ENCODE results near the gene CRYBG1.
"Not testable (repeated sequence)": the region's sequence is repeated elsewhere in the genome, so short reads cannot be mapped to it uniquely, and the experiment has no call there.

CRYBG1 gene

DNA sequence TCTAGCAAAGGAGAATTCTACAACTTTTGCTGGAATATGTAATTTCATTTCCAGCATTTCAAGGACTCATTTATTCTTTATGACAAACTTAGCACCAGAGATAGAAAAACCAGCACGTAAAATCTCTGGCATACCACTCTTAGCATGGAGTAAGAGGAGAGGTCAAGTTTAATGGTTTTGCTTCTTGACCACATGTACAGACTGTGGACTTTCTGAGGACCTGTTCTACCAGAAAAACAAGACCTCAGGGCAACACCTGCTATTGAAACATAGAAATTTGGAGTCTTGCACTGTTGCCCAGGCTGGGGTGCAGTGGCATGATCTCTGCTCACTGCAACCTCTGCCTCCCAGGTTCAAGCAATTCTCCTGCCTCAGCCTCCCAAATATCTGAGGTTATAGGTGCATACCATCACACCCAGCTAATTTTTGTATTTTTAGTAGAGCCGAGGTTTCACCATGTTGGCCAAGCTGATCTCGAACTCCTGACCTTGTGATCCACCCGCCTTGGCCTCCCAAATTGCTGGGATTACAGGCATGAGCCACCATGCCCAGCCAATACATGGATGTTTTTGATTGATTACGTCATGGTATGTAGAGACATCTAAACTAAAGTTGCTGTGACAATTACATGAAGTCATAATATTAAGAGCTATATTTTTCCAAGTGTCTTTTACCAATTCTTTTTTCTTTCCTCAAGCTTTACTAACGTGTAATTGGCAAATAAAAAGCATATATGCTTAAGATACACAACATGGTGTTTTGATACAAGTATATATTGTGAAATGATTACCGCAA is 36.1 kb downstream of the CRYBG1 start:
- no peaks in the 10 kb centered on the region for H3K79me2 ChIP-seq (ENCODE audit: low read length)
- no peaks in the 10 kb centered on the region for H3K36me3 ChIP-seq (replicated peaks; ENCODE audit: insufficient read depth, low read length)
- no peak overlapping the region for H2AFZ ChIP-seq (ENCODE audit: low read length)
- no peak for DNase-seq
- H3K9me3 ChIP-seq (replicated peaks; ENCODE audit: insufficient read depth, low read length) = no peaks in the 10 kb centered on the region
- H3K4me1 ChIP-seq (ENCODE audit: low read length) = no peaks in the 10 kb centered on the region
- TF ChIP-seq, protein P1, sequence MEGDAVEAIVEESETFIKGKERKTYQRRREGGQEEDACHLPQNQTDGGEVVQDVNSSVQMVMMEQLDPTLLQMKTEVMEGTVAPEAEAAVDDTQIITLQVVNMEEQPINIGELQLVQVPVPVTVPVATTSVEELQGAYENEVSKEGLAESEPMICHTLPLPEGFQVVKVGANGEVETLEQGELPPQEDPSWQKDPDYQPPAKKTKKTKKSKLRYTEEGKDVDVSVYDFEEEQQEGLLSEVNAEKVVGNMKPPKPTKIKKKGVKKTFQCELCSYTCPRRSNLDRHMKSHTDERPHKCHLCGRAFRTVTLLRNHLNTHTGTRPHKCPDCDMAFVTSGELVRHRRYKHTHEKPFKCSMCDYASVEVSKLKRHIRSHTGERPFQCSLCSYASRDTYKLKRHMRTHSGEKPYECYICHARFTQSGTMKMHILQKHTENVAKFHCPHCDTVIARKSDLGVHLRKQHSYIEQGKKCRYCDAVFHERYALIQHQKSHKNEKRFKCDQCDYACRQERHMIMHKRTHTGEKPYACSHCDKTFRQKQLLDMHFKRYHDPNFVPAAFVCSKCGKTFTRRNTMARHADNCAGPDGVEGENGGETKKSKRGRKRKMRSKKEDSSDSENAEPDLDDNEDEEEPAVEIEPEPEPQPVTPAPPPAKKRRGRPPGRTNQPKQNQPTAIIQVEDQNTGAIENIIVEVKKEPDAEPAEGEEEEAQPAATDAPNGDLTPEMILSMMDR (IDR thresholded peaks at IDR 0.05; ENCODE audit: low read length) = no peak
- TF ChIP-seq EZH2phosphoT487 (IDR thresholded peaks at IDR 0.05; ENCODE audit: low read length) = no peak
- TF ChIP-seq EZH2 (optimal IDR thresholded peaks at IDR 0.05; ENCODE audit: low read depth, low read length) = no peak
- H4K20me1 ChIP-seq (ENCODE audit: insufficient read depth, low read length) = no peaks in the 10 kb centered on the region
- H3K27me3 ChIP-seq (replicated peaks; ENCODE audit: insufficient read depth, low read length) = no peaks in the 10 kb centered on the region
- no peak overlapping the region for H3K9ac ChIP-seq (ENCODE audit: low read length)
- no peak overlapping the region for H3K4me3 ChIP-seq (ENCODE audit: low read length)
- no peak overlapping the region for H3K4me2 ChIP-seq (ENCODE audit: low read depth, low read length)
- no peaks in the 10 kb centered on the region for H3F3A ChIP-seq (ENCODE audit: insufficient read depth, low read length)
- H3K27ac ChIP-seq (ENCODE audit: low read length) = no peak overlapping the region
- H3K9me2 ChIP-seq (replicated peaks; ENCODE audit: insufficient read depth, low read length) = no peaks in the 10 kb centered on the region

GRCh38 chr6:106397431-106397830 is 36.9 kb downstream of the CRYBG1 start:
- TF ChIP-seq, protein P1 (IDR thresholded peaks at IDR 0.05; ENCODE audit: low read length) = no peak
- TF ChIP-seq EZH2phosphoT487 (IDR thresholded peaks at IDR 0.05; ENCODE audit: low read length) = no peak
- TF ChIP-seq EZH2 (optimal IDR thresholded peaks at IDR 0.05; ENCODE audit: low read depth, low read length) = no peak
- no peaks in the 10 kb centered on the region for H3K79me2 ChIP-seq (ENCODE audit: low read length)
- no peaks in the 10 kb centered on the region for H3K9me3 ChIP-seq (replicated peaks; ENCODE audit: insufficient read depth, low read length)
- no peaks in the 10 kb centered on the region for H3K4me1 ChIP-seq (ENCODE audit: low read length)
- no peak overlapping the region for H3K4me3 ChIP-seq (ENCODE audit: low read length)
- no peaks in the 10 kb centered on the region for H3K27me3 ChIP-seq (replicated peaks; ENCODE audit: insufficient read depth, low read length)
- no peaks in the 10 kb centered on the region for H3K36me3 ChIP-seq (replicated peaks; ENCODE audit: insufficient read depth, low read length)
- H3F3A ChIP-seq (ENCODE audit: insufficient read depth, low read length) = no peaks in the 10 kb centered on the region
- H3K9me2 ChIP-seq (replicated peaks; ENCODE audit: insufficient read depth, low read length) = no peaks in the 10 kb centered on the region
- H4K20me1 ChIP-seq (ENCODE audit: insufficient read depth, low read length) = no peaks in the 10 kb centered on the region
- no peak overlapping the region for H2AFZ ChIP-seq (ENCODE audit: low read length)
- no peak overlapping the region for H3K9ac ChIP-seq (ENCODE audit: low read length)
- H3K27ac ChIP-seq (ENCODE audit: low read length) = no peak overlapping the region
- no peak for DNase-seq
- no peak overlapping the region for H3K4me2 ChIP-seq (ENCODE audit: low read depth, low read length)

DNA sequence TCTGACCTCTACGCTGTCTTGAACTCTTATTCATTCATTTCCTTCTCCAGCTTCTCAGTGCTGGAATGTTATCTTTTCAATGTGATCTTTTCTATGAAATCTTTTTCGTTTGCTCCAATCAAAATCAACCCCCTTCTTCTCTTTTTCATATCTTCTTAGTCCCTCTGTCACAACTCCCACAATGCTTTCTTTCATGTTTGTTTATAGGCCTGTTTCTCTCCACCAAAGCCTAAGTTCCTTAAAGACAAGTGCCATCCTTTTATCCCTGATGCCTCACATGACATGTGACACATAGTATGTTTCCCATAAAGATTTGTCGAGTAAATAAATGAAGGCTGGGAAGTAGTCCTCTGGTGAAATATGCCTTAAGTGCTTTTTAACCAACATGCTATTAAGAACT is 38.1 kb downstream of the CRYBG1 start:
- no peak overlapping the region for H3K27ac ChIP-seq (ENCODE audit: low read length)
- no peak overlapping the region for H2AFZ ChIP-seq (ENCODE audit: low read length)
- H3K4me1 ChIP-seq (ENCODE audit: low read length) = no peaks in the 10 kb centered on the region
- no peaks in the 10 kb centered on the region for H3F3A ChIP-seq (ENCODE audit: insufficient read depth, low read length)
- no peaks in the 10 kb centered on the region for H3K27me3 ChIP-seq (replicated peaks; ENCODE audit: insufficient read depth, low read length)
- TF ChIP-seq, protein P1 (IDR thresholded peaks at IDR 0.05; ENCODE audit: low read length) = no peak
- no peak for TF ChIP-seq EZH2phosphoT487 (IDR thresholded peaks at IDR 0.05; ENCODE audit: low read length)
- no peak for TF ChIP-seq EZH2 (optimal IDR thresholded peaks at IDR 0.05; ENCODE audit: low read depth, low read length)
- no peak overlapping the region for H3K4me2 ChIP-seq (ENCODE audit: low read depth, low read length)
- H3K9ac ChIP-seq (ENCODE audit: low read length) = no peak overlapping the region
- no peaks in the 10 kb centered on the region for H3K9me3 ChIP-seq (replicated peaks; ENCODE audit: insufficient read depth, low read length)
- no peak for DNase-seq
- H4K20me1 ChIP-seq (ENCODE audit: insufficient read depth, low read length) = no peaks in the 10 kb centered on the region
- H3K79me2 ChIP-seq (ENCODE audit: low read length) = no peaks in the 10 kb centered on the region
- no peak overlapping the region for H3K4me3 ChIP-seq (ENCODE audit: low read length)
- H3K36me3 ChIP-seq (replicated peaks; ENCODE audit: insufficient read depth, low read length) = no peaks in the 10 kb centered on the region
- no peaks in the 10 kb centered on the region for H3K9me2 ChIP-seq (replicated peaks; ENCODE audit: insufficient read depth, low read length)

DNA sequence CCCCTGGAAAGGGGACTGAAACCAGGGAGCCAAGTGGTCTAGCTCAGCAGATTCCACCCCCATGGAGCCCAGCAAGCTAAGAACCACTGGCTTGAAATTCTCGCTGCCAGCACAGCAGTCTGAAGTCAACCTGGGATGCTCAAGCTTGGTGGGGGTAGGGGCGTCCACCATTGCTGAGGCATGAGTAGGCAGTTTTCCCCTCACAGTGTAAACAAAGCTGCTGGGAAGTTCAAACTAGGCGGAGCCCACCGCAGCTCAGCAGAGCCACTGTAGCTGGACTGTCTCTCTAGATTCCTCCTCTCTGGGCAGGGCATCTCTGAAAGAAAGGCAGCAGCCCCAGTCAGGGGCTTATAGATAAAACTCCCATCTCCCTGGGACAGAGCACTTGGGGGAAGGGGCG is 44.5 kb downstream of the CRYBG1 start:
- H3K9me2 ChIP-seq (replicated peaks; ENCODE audit: insufficient read depth, low read length); H3K79me2 ChIP-seq (ENCODE audit: low read length); H3F3A ChIP-seq (ENCODE audit: insufficient read depth, low read length); H3K9ac ChIP-seq (ENCODE audit: low read length); H3K4me3 ChIP-seq (ENCODE audit: low read length); DNase-seq; H2AFZ ChIP-seq (ENCODE audit: low read length); H3K27ac ChIP-seq (ENCODE audit: low read length); H3K9me3 ChIP-seq (replicated peaks; ENCODE audit: insufficient read depth, low read length); H3K36me3 ChIP-seq (replicated peaks; ENCODE audit: insufficient read depth, low read length); H4K20me1 ChIP-seq (ENCODE audit: insufficient read depth, low read length); H3K27me3 ChIP-seq (replicated peaks; ENCODE audit: insufficient read depth, low read length); H3K4me1 ChIP-seq (ENCODE audit: low read length); H3K4me2 ChIP-seq (ENCODE audit: low read depth, low read length): not testable (repeated sequence)
